ENCODE data around the gene ZNF236.
"Not testable (repeated sequence)": the region's sequence is repeated elsewhere in the genome, so short reads cannot be mapped to it uniquely, and the experiment has no call there.

The ZNF236 gene

GRCh38 chr18:76953583-76954233, 131.4 kb downstream of the ZNF236 start:
- no peak for DNase-seq

GRCh38 chr18:76955524-76956170, 133.3 kb downstream of the ZNF236 start:
- no peak for DNase-seq

GRCh38 chr18:76956648-76957047, 134.3 kb downstream of the ZNF236 start:
- no peak for DNase-seq

GRCh38 chr18:76957384-76958355, 135.3 kb downstream of the ZNF236 start:
- no peak for DNase-seq

- peak; percentile 84 for DNase-seq
Measured at GRCh38 chr18:76958692-76959341, 136.5 kb downstream of the ZNF236 start.

- no peak for DNase-seq
Measured at GRCh38 chr18:76959605-76960004, 137.2 kb downstream of the ZNF236 start.

GRCh38 chr18:76960528-76961035, 138.2 kb downstream of the ZNF236 start:
- no peak for DNase-seq

- DNase-seq, result no peak
Measured at GRCh38 chr18:76962851-76963250, 140.5 kb downstream of the ZNF236 start.

- DNase-seq, result no peak
Measured at GRCh38 chr18:76963936-76964335, 141.6 kb downstream of the ZNF236 start.

GRCh38 chr18:76965555-76966151, 143.3 kb downstream of the ZNF236 start:
- not testable (repeated sequence) for DNase-seq

GRCh38 chr18:76967299-76967698, 144.9 kb downstream of the ZNF236 start:
- not testable (repeated sequence) for DNase-seq

- DNase-seq, result no peak
Measured at GRCh38 chr18:76967721-76968472, 145.5 kb downstream of the ZNF236 start.

- no peak for DNase-seq
Measured at GRCh38 chr18:76970770-76971559, 148.6 kb downstream of the ZNF236 start.

- no peak for DNase-seq
Measured at GRCh38 chr18:76972241-76972640, 149.9 kb downstream of the ZNF236 start.

- DNase-seq, result no peak
Measured at GRCh38 chr18:76972846-76973519, 150.6 kb downstream of the ZNF236 start.

- no peak for DNase-seq
Measured at GRCh38 chr18:76973520-76974266, 151.3 kb downstream of the ZNF236 start.

GRCh38 chr18:76974386-76974785, 152.0 kb downstream of the ZNF236 start:
- no peak for DNase-seq

GRCh38 chr18:76975577-76976110, 153.3 kb downstream of the ZNF236 start:
- DNase-seq, result no peak

GRCh38 chr18:76977108-76977621, 154.8 kb downstream of the ZNF236 start:
- DNase-seq, result peak; percentile 62
